Measurements from ENCODE around the gene PHTF2. TPM values are rescaled to one million over a fixed set of nuclear protein-coding genes. Genes with fewer than 3 reads are reported as not detected.
A peak's percentile ranks its signal among the peaks of the same experiment; 100 is the strongest.

PHTF2 gene
- total and polyA plus RNA-seq, 12 donors = 12.8 to 29.1 (median 25.1) TPM

DNA sequence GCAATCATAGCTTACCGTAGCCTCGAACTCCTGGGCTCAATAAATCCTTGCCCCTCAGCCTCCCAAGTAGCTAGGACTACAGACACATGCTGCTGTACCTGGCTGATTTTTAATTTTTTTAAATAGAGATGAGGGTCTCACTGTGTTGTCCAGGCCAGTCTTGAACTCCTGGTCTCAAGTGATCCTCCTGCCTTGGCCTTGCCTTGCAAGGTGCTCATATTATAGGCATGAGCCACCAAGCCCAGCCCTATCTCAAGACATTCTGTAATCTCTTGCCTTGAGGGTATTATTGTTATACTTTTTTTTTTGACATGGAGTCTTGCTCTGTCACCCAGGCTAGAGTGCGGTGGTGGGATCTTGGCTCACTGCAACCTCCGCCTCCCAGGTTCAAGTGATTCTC is 86.6 kb downstream of the PHTF2 start:
- intact Hi-C loops (cut with DNase I) = no loop called here
- DNase-seq (no peak), ATAC-seq (no peak)
- Histone ChIP-seq H3K27ac (no peak overlapping the region), H3K4me3 (no peak overlapping the region), H3K4me1 (peaks cover 0 to 13% (median 0%) of the 10 kb centered on the region in 9 donors), H3K36me3 (no peaks in the 10 kb centered on the region), H3K27me3 (no peaks in the 10 kb centered on the region), H3K9me3 (no peaks in the 10 kb centered on the region)
- WGBS, 2 donors = 88 to 100% methylated on average over 4 of the region's 4 CpGs
- TF ChIP-seq, protein P1, sequence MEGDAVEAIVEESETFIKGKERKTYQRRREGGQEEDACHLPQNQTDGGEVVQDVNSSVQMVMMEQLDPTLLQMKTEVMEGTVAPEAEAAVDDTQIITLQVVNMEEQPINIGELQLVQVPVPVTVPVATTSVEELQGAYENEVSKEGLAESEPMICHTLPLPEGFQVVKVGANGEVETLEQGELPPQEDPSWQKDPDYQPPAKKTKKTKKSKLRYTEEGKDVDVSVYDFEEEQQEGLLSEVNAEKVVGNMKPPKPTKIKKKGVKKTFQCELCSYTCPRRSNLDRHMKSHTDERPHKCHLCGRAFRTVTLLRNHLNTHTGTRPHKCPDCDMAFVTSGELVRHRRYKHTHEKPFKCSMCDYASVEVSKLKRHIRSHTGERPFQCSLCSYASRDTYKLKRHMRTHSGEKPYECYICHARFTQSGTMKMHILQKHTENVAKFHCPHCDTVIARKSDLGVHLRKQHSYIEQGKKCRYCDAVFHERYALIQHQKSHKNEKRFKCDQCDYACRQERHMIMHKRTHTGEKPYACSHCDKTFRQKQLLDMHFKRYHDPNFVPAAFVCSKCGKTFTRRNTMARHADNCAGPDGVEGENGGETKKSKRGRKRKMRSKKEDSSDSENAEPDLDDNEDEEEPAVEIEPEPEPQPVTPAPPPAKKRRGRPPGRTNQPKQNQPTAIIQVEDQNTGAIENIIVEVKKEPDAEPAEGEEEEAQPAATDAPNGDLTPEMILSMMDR (IDR thresholded peaks at IDR 0.05) = no peak

DNA sequence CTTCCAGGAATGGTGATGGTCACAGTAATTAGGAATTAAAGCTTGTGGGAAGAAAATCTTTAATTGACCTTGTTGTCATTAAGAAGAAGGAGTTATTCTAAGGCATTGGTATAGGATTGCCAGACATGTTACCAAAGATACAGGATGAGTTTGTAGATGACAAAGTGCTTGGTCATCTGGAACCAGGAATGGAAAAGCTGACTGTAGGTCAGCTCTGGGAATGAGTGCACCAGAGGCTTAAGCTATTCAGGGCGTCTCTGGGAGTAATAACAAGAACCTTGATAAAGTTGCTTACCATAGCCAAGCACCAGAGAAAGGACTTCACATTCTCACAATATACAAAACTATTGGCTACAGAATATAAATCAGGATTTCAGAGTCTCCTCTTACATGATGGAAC is 89.0 kb downstream of the PHTF2 start:
- DNase-seq (peak in 1 of 2 donors; percentile 26), ATAC-seq (peak in 6 of 8 donors; percentile 61 to 94 (median 72))
- Histone ChIP-seq H3K36me3 (no peaks in the 10 kb centered on the region), H3K4me1 (peaks cover 0 to 13% (median 0%) of the 10 kb centered on the region in 9 donors), H3K9me3 (no peaks in the 10 kb centered on the region), H3K4me3 (no peak overlapping the region), H3K27me3 (no peaks in the 10 kb centered on the region), H3K27ac (peak overlapping the region in 1 of 10 donors; percentile 16)
- TF ChIP-seq, protein P1 (IDR thresholded peaks at IDR 0.05) = no peak
- intact Hi-C loops (cut with DNase I) = no loop called here
- WGBS, 2 donors = 26 to 60% methylated on average over 1 of the region's 1 CpG

DNA sequence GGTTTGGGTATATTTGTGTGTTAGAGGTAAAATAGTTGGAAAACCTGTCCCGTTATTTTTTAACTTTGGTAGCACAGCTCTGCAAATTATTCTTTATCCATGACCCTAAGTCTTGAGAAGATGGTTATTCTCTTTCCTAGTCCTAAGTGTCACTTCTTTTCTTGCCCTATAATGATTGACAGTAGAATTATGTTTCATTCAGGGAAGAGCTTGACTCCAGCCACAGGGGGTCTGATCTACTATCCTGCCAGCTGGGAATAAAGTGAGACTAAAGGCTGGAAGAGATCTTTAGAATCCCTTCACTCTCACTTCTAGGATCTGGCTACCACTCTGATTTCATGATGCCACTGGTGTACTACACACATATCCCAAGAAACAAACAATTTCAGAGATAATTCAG is 90.4 kb downstream of the PHTF2 start:
- 94 to 100% methylated on average over 1 of the region's 1 CpG for whole genome bisulfite sequencing, 2 donors
- Histone ChIP-seq H3K27ac (no peak overlapping the region), H3K9me3 (no peaks in the 10 kb centered on the region), H3K27me3 (no peaks in the 10 kb centered on the region), H3K36me3 (no peaks in the 10 kb centered on the region), H3K4me1 (peaks cover 0 to 13% (median 0%) of the 10 kb centered on the region in 9 donors), H3K4me3 (no peak overlapping the region)
- no peak for DNase-seq
- TF ChIP-seq, protein P1 (IDR thresholded peaks at IDR 0.05) = no peak
- intact Hi-C loops (cut with DNase I) = no loop called here
- ATAC-seq = no peak

DNA sequence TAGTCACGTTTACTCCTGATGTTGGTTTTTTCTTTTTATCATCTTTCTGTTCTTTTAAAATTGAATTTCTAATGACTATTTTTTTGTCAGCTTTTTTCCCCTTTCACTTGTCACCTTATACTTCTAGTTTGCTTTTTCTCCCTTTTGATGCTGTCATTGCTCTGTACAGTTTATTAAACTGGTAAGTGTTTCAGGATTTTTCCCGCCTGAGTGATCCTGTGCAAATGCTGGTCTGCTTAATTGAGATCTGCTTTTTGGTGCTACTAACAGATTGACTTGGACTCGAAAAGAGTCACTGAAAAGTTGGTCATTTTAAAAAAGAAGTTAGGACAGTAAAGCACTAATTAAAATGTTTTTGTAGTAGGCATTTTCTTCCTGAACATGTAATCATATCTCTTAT is 95.2 kb downstream of the PHTF2 start:
- intact Hi-C loops (cut with DNase I) = loop anchor here in 1 of 10 donors (10.0 kb wide), 1 partner anchor 61 kb away; no protein-coding TSS in a partner anchor
- Histone ChIP-seq H3K27ac (no peak overlapping the region), H3K9me3 (no peaks in the 10 kb centered on the region), H3K4me3 (no peak overlapping the region), H3K4me1 (no peaks in the 10 kb centered on the region), H3K36me3 (no peaks in the 10 kb centered on the region), H3K27me3 (no peaks in the 10 kb centered on the region)
- no peak for ATAC-seq
- WGBS, 2 donors = 93 to 94% methylated on average over 3 of the region's 3 CpGs
- DNase-seq = no peak
- TF ChIP-seq, protein P1 (IDR thresholded peaks at IDR 0.05) = no peak
